Measurements from ENCODE around the gene RAPGEF6.
"Not testable (repeated sequence)": the region's sequence is repeated elsewhere in the genome, so short reads cannot be mapped to it uniquely, and the experiment has no call there.

The RAPGEF6 gene

DNA sequence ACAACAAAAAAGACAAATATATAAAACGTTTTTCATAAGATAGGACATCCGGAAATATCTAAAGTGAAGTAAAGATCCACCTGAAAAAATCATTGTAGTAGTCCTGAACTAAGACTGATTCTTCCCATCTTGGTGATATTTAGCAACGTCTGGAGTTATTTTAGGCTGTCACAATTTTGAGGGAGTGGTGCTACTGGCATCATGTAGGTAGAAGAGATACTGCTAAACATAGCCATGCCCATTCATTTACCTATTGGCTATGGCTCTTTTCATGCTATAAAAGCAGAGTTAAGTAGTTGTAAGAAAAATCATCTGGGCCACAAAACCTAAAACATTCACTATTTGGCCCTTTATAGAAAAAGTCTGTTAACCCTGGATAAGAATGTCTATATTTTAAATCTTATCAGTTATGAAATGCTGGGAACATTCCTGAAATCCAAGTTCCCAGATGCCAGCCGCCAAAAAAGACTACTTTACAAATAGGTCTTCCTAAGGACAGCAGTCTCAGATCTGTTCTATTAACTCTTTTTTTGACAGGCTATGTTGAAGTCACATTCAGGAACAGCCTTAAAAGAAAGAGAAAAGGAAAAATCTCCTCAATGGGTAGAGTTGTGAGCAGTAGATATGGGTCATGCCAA lies 27.0 kb downstream of the RAPGEF6 start:
- DNase-seq (ENCODE audit: low read depth), result no peak

DNA sequence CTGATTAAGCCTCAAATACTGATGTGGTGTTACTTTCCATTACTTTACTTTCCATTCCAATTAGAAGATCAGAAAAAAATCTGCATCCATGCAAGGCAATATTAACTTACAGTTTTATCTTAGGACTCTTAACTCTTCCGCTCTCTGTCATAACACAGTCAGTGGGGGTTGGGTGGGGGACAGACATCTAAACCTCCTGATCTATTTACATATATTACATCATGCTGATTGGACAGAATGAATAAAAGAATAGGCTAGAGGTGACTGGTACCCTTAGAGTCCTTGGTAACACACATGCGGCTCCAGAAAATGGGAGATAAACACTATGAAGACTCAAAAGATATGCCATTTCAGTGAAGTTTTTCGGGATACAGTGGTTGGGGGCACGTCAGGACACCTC lies 27.6 kb downstream of the RAPGEF6 start:
- DNase-seq (ENCODE audit: low read depth), result no peak

DNA sequence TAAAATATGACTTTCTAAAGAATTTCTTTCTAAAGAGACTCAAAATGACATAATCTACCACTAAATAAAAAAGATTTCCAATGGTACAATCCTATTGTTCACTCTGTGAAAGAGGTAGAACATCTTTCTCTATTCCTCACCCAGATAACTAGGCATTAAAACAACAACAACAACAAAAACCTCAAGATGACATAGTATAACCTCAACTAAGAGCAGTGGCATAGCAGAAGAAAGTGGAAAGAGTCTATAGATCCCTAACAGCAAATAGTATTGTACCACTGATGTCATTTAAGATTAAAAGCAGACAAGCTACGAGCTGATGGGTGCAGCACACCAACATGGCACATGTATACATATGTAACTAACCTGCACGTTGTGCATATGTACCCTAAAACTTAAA lies 29.9 kb downstream of the RAPGEF6 start:
- no peak for DNase-seq (ENCODE audit: low read depth)

DNA sequence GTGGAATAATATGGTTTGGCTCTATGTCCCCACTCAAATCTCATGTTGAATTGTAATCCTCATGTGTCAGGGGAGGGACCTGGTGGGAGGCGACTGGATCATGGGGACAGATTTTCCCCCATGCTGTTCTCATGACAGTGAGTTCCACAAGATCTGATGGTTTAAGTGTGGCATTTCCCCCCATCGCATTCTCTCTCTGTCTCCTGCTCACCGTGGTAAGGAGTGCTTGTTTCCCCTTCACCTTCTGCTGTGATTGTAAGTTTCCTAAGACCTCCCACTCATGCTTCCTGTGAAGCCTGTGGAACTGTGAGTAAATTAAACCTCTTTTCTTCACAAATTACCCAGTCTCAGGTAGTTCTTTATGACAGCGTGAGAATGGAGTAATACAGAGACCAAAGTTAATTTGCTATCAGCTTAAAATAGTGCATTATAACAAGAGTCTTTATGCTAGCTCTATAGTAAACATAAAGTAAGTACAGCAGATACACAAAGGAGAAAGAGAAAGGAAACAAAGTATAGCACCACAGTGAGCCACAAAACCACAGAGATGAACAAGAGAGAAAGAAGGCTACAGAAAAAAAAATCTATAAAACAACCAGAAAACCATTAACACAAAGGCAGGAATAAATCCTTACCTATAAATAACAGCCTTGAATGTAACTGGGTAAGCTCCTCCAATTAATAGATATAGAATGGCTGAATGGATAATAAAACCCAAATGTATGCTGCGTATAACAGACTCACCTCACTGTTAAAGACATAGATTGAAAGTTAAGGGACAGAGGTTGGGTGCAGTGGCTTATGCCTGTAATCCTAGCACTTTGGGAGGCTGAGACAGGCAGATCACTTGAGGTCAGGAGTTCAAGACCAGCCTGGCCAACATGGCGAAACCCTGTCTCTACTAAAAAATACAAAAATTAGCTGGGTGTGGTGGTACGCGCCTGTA lies 39.7 kb downstream of the RAPGEF6 start:
- DNase-seq (ENCODE audit: low read depth), result no peak

DNA sequence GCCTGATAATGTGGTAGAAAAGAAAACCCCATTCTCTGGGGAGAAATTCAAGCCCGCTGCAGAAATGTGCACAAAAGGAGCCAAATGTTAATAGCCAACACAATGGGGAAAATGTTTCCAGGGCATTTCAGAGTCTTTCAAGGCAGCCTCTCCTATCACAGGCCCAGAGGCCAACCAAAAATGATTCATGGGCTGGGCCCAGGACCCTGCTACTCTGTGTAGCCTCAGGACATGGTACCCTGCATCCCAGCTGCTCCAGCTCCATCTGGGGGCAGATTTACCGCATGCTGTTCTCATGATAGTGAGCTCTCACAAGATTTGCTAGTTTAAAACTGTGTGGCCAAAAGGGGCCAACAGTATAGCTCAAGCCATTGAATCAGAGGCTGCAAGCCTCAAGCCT lies 41.1 kb downstream of the RAPGEF6 start:
- DNase-seq (ENCODE audit: low read depth), result no peak

DNA sequence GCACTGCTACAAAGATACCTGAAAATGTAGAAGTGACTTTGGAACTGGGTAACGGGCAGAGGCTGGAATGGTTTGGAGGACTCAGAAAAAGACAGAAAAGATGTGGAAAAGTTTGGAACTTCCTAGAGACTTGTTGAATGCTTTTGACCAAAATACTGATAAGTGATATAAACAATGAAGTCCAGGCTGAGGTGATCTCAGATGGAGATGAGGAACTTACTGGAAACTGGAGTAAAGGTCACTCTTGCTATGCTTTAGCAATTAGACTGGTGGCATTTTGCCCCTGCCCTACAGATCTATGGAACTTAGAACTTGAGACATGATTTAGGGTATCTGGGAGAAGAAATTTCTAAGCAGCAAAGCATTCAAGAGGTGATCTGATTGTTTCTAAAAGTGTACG lies 41.6 kb downstream of the RAPGEF6 start:
- not testable (repeated sequence) for DNase-seq (ENCODE audit: low read depth)

DNA sequence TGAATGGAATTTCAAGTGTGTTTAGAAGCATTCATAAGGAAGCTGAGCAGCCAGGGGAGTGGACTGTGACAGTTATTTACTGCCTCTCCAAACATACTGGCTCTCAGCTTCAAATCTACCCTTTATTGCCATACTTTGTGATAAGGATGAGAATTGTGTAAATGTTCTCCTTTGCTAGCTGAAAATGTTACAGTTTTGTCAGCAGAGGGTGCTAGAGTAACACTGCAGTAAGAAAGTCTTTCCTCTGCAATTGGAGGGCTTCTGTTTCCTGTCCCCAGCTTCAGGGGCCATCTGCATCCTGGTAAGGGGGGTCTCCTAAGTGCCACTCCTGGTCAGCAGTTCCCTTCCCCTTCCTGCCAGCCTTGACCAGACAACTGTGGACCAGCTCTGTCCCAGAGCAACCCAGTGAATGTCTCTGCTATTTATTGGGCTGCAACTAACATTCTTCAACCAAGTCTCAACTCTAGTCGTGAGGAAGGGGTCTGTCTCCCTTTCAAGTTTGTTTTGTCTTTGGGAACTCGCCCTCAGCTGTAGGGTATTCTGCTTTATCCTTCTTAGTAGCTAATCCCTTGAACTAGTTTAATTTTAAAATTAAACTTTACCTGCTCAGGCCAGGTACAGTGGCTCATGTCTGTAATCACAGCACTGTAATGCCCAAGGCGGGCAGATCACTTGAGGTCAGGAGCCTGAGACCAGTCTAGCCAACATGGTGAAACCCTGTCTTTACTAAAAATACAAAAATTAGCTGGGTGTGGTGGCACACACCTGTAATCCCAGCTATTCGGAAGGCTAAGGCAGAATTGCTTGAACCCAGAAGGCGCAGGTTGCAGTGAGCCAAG lies 45.3 kb downstream of the RAPGEF6 start:
- no peak for DNase-seq (ENCODE audit: low read depth)

DNA sequence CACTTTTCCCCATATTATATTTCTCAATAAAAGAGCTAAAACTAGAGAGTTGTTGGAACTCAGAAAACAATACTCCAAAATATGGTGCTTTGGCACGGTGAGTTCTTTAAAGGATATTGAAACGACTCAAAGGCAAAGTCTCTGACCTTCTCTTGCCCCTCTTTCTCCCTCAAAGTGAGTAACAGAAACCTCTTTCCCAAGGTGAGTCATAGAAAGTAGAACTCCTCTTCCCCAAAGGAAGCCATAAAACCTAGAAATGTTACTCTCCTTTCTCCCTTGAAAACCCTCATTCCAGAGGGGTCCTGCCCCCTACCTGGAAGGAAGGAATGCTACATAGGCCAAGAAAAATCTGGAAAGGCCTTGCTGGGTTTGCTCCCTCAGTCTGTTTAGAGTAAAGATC lies 47.5 kb downstream of the RAPGEF6 start:
- DNase-seq (ENCODE audit: low read depth), result no peak

DNA sequence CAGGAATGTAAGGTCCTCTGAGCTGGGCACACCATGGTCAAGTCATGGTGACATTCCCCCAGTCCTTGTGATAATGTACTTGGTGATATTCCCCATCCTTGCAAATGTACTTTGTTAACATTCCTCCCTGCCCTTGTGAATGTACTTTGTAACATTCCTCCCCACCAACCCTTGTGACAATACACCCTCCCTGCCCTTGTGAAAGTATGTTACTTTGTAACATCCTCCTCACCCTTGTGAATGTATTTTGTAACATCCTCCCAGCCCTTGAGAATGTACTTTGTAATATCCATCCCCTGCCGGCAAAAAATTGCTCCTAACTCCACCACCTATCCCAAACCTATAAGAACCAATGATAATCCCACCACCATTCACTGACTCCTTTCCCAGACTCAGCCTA lies 53.3 kb downstream of the RAPGEF6 start:
- DNase-seq (ENCODE audit: low read depth), result no peak

DNA sequence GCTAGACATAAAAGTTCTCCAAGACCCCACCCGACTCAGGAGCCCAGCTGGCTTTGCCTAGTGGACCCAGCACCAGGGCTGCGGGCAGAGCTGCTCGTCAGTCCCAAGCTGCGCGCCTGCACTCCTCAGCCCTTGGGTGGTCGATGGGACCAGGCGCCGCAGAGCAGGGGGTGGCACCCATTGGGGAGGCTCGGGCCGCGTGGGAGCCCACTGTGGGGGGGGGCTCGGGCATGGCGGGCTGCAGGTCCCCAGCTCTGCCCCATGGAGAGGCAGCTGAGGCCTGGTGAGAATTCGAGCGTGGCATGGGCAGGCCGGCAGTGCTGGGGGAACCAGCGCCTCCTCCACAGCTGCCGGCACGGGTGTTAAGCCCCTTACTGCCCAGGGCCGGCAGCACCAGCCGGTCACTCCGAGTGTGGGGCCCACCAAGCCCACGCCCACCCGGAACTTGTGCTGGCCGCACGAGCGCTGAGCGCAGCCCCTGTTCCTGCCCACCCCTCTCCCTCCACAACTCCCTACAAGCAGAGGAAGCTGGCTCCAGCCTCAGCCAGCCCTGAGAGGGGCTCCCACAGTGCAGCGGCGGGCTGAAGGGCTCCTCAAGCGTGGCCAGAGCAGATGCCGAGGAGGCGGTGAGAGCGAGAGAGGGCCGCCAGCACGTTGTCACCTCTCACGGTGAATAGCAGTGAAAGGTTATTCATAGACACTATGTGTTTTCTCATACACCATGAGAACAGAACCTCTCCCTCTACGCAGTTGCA lies 54.9 kb downstream of the RAPGEF6 start:
- no peak for DNase-seq (ENCODE audit: low read depth)

DNA sequence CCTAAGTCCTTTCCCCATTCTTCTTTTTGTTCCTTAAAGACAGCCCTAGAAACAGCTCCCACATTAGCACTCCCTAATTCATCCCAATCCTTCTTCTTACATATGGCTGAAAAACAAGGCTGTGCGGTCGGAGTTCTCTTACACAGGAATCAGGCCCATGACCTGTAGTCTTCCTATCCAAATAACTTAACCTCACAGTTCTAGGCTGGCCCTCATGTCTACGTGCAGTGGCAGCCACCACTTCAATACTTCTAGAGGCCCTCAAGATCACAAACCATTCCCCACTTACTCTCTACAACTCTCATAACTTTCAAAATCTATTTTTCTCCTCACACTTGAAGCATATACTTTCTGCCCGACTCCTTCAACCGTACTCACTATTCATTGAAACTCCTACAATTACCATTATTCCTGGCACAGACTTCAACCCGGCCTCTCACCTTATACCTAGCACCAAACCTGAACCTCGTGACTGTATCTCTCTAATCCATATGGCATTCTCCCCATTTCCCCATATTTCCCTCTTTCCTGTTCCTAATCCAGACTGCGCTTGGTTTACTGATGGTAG lies 59.3 kb downstream of the RAPGEF6 start:
- DNase-seq (ENCODE audit: low read depth), result no peak

DNA sequence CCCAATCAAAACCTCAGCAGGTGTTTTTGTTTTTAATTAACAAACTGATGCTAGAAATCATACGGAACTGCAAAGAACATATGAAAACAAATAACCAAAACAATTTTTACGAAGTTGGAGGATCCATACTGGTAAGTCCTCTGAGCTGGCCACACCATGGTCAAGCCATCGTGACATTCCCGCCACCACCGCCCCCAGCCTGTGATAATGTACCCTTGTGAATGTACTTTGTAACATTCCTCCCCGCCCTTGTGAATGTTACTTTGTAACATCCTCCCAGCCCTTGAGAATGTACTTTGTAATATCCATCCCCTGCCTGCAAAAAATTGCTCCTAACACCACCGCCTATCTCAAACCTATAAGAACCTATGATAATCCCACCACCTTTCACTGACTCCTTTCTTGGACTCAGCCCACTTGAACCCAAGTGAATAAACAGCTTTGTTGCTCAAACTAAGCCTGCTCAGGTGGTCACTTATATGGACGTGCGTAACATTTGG lies 63.3 kb downstream of the RAPGEF6 start:
- DNase-seq (ENCODE audit: low read depth), result no peak

DNA sequence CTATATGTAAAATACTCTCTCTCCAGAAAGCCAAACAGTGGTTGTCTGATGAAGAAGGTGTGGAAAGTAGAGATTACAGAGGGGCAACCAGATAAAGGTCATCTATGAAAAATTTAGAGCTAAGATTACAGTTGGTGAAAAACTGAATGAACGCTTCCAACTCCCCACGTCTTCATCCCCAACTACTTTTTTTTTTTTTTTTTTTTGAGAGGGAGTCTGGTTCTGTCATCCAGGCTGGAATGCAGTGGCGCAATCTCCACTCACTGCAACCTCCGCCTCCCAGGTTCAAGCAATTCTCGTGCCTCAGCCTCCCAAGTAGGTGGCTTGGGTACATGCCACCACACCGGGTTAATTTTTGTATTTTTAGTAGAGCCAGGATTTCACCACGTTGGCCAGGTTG lies 64.3 kb downstream of the RAPGEF6 start:
- no peak for DNase-seq (ENCODE audit: low read depth)

DNA sequence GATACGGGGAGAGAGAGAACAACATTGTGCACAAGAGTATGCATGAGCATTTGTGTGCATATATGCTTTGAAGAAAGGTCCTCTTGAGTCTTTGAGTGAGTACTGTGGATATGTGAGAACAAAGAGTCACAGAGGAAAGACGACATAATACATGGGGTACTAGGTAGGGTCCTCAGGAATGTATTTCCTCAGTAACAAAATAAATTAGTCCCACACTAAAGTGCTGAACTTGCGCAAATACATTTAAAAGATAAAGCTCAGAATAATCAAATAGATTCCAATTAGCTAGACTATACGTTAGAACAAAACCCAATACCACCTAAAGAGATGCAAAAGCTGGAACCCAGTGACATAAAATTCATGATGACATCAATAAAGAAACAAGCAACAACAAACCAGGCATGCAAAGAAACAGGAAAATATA lies 70.8 kb downstream of the RAPGEF6 start:
- DNase-seq (ENCODE audit: low read depth), result no peak

DNA sequence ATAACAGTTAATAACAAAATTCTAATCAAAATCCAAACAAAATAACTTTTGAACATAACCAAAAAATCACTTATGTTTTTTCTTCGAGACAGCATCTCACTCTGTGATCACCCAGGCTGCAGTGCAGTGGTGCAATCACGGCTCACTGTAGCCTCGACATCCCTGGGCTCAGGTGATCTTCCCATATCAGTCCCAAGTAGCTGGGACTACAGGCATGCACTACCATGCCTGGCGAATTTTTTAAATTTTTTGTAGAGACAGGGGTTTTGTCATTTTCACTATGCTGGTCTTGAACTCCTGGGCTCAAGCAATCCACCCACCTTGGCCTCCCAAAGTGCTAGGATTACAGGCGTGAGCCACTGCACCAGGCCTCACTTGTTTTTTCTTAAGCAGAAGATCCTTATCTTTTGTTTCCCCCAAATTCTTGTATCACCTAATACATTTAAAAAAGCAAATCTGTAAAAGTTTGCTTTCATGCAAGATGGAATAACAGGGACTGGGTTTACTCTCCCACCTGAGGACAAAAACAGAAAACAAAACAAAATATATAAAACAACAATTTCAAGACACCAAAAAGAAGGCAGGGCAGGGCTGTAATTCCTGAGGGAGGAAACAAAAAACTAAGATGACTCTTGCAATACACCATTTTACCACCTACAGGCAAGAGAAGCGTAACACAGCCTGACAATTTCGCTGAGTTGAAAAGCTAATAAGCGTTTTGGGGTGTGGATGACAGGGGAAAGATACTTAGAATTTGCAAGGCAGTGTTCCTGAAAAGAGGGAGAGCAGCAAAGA lies 71.4 kb downstream of the RAPGEF6 start:
- no peak for DNase-seq (ENCODE audit: low read depth)

DNA sequence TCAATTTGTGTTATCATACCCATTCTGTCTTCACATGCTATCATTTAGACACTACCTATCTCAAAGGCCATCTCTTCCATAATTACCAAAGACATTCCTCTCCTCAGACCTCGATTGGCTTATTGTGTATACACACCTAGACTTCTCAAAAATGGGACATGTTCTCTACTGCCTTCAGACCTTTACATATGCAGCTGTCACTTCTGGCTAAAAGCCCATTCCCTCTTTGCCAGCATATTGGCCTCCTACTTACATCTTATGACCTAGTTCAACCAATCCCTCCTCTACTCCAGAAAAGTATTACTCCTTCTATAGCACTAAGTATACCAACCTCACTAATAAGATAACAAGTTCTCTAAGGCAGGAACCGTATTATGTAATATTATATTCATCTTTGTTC lies 84.4 kb downstream of the RAPGEF6 start:
- no peak for DNase-seq (ENCODE audit: low read depth)

DNA sequence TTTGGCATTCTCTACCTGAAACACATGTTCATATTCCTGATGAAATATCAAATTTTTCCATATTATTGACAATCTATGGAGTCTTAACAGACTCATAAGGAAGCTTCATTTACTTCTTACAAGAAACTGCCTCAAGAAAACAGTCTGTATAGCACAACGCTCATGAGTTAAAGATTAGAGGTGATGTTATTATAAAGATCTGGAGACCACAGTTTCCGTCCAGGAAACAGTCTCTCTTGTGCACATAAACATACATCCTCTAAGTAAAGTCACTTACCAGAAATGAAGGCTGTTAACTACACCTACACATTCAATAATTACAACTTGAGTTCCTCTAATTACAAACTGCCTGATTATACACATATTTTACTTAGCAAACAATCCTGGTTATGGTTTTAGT lies 86.9 kb downstream of the RAPGEF6 start:
- no peak for DNase-seq (ENCODE audit: low read depth)

DNA sequence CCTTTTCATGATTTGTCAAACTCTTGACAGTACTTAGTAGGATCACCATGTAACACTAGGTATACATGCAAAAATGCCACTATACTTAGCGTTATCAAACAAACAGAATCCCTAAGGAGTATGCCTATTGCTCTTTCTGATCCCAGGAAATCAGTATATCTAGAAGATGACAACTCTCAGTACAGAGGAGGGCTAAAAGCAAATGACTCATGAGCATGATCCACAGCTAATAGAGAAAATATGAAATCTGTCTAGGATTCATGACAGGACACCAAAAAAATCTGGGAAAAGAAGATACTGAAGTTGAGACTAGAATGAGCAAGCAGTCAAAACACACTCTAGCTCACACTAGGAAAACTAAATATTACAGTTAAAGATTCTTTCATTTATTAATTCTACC lies 89.2 kb downstream of the RAPGEF6 start:
- DNase-seq (ENCODE audit: low read depth), result no peak

DNA sequence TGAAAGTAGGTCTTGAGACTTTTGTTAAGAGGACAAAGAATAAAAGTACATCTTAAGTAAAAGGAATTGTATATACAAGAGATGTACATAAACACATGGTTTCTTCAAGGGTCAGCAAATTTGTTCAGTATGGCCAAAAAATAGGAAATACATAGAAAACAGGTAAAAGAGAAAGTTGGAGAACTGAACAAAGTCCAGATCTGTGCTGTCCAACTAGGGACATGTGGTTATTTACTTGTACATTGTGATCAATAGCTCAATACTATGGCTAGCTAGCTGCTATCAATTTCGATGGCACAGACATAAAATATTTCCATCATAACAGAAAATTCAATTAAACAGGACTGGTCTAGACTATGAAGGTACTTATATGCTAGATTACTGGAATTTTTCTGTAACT lies 92.3 kb downstream of the RAPGEF6 start:
- DNase-seq (ENCODE audit: low read depth), result no peak

DNA sequence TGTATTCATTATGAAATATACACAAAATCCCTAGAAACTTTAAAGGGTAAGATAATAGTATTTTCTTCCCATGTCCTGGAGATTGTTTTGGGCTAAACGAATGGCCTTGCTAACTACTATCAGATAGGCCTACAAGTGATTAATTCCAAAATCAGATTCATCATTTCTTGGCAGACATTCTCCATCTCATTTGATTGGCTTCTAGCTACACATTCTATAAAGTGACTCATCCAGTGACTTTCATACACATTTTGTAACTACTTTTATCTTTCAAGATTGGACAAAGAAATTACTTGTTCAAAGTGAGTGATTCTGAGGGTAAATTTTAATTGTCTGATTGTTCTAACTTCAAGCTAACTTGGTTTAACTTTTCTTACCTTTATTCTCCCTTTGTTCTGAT lies 93.3 kb downstream of the RAPGEF6 start:
- no peak for DNase-seq (ENCODE audit: low read depth)

DNA sequence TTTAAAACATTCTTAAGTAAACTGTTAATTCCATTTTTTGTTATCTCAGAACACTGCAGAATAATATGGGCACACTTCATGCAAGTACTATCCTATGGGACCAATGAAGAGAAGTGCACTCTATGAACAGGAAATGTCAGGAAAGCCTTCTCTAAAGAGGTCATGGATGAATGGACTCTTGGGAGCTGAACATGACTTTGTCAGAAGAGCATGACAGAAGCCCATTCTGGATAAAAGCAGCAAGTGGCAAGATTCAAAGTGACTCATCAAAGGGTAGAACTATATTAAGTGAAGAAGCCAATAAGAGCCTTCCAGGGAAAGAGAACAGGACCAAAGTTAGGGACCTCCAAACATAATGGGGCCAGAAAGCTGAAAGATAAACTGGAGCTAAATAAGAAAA lies 94.0 kb downstream of the RAPGEF6 start:
- DNase-seq (ENCODE audit: low read depth), result no peak

All from stimulated activated CD8-positive, alpha-beta memory T cell treated with anti-CD3 and anti-CD28 coated beads, Interleukin-7, amount 100 ng/mL, for 24 hours (primary cell).